Duodenal mucosa (tissue), 2 donors: ENCODE data around the gene R3HDM1.

Source experiments
- H3K27ac ChIP-seq: one replicate; pipeline ENCODE4 v1.7.0; 2013; ENCODE audit warnings: low read depth, low read length
- H3K27me3 ChIP-seq, 2 donors: one replicate each; pipeline ENCODE4 v1.7.0; 2013; ENCODE audit warnings: low read length in 2 of 2, control low read depth in 1 of 2; ENCODE audit not compliant: insufficient read depth in 2 of 2, control insufficient read depth in 1 of 2
- H3K36me3 ChIP-seq, 2 donors: one replicate each; pipeline ENCODE4 v1.7.0; 2013; ENCODE audit warnings: low read length in 2 of 2, control low read depth in 1 of 2; ENCODE audit not compliant: insufficient read depth in 2 of 2, control insufficient read depth in 1 of 2
- H3K4me1 ChIP-seq, 2 donors: one replicate each; pipeline ENCODE4 v1.7.0; 2013; ENCODE audit warnings: low read length in 2 of 2, control low read depth in 1 of 2; ENCODE audit not compliant: insufficient read depth in 2 of 2, control insufficient read depth in 1 of 2
- H3K4me3 ChIP-seq, 2 donors: one replicate each; pipeline ENCODE4 v1.7.0; 2013; ENCODE audit warnings: low read length in 2 of 2, low read depth in 1 of 2
- H3K9ac ChIP-seq, 2 donors: one replicate each; pipeline ENCODE4 v1.7.0; 2013; ENCODE audit warnings: low read length in 2 of 2, low read depth in 1 of 2
- H3K9me3 ChIP-seq, 2 donors: one replicate each; pipeline ENCODE4 v1.7.0; 2013; ENCODE audit warnings: low read length in 2 of 2, control low read depth in 1 of 2; ENCODE audit not compliant: control insufficient read depth in 1 of 2

The R3HDM1 gene

DNA sequence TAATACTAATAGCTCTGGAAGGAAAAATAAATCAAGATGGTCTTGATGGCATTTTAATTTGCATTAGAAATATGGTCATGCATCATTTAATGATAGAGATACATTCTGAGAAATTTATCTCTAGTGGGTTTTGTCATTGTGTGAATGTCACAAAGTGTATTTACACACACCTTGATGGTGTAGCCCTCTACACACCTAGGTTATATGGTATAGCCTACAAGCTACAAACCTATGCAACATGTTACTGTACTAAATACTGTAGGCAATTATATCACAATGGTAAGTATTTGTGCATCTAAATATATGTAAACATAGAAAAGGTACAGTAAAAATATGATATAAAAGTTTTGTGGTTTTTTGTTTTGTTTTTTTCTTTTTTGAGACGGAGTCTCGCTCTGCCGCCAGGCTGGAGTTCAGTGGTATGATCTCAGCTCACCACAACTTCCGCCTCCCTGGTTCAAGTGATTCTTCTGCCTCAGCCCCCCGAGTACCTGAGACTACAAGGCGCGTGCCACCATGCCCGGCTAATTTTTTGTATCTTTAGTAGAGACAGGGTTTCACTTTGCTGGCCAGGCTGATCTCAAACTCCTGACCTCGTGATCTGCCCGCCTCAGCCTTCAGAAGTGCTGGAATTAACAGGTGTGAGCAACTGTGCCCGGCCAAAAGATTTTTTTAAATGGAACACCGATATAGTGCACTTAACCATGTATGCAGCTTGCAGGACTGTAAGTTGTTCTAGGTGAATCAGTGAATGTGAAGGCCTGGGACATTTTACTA lies 126.7 kb downstream of the R3HDM1 start:
- H3K27me3 ChIP-seq: no peaks in the 10 kb centered on the region

DNA sequence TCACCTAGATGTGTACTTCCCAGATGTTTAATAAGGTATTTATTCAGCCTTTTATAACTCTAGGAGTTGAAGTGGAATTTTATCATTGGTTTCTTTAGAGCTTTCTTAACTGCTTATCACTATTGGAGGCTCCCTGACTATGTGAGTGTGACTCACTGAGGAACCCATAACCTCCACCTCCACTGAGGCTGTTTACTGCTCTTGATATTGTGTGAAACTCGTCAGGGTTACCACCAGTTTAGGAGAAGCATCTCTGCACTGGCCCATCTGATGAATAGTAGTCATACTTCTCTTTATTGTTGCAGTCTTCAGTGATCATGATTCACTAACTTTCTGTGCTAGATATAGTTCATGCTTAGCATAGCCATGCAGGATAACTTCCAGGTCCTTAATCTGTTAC lies 130.8 kb downstream of the R3HDM1 start:
- no peak overlapping the region for H3K9ac ChIP-seq
- no peak overlapping the region for H3K4me3 ChIP-seq
- H3K4me1 ChIP-seq: no peaks in the 10 kb centered on the region
- no peak overlapping the region for H3K27ac ChIP-seq
- no peaks in the 10 kb centered on the region for H3K27me3 ChIP-seq
- H3K9me3 ChIP-seq: no peaks in the 10 kb centered on the region
- H3K36me3 ChIP-seq: peaks cover 3 to 13% of the 10 kb centered on the region in 2 donors

More for the DNA sequence above, 126.7 kb downstream of the R3HDM1 start:
- H3K27ac ChIP-seq: no peak overlapping the region
- H3K9ac ChIP-seq: no peak overlapping the region
- H3K9me3 ChIP-seq: no peaks in the 10 kb centered on the region
- H3K36me3 ChIP-seq: peaks cover 3 to 17% of the 10 kb centered on the region in 2 donors
- H3K4me3 ChIP-seq: no peak overlapping the region
- H3K4me1 ChIP-seq: no peaks in the 10 kb centered on the region

DNA sequence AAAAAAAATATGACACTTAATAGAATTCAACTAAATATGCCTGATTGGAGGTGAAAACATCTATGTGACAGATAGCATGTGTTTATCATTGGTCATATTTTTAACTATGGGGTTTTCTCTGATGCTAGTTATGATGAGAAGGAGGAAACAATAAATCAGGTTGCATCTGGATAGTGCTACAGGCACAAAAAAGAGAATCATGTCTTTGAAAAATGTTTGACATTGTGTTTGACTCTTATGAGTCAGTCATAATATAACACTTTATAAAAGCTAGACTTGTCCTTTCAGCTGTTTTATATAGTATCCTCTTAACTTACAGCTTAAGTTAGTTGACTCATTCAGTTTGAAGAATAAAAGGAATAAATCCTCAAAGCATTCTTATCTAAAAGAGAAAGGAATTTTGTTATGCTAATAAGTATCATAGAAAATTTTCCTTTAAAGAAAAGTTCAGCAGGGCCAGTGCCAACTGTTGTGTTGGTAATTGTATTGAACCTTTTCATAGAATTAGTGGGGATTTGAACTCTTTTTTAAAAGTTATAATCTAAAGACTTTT lies 131.9 kb downstream of the R3HDM1 start:
- no peak overlapping the region for H3K27ac ChIP-seq
- H3K4me3 ChIP-seq: no peak overlapping the region
- no peak overlapping the region for H3K9ac ChIP-seq
- H3K4me1 ChIP-seq: no peaks in the 10 kb centered on the region
- no peaks in the 10 kb centered on the region for H3K9me3 ChIP-seq
- H3K27me3 ChIP-seq: no peaks in the 10 kb centered on the region
- H3K36me3 ChIP-seq: peaks cover 3 to 12% of the 10 kb centered on the region in 2 donors

DNA sequence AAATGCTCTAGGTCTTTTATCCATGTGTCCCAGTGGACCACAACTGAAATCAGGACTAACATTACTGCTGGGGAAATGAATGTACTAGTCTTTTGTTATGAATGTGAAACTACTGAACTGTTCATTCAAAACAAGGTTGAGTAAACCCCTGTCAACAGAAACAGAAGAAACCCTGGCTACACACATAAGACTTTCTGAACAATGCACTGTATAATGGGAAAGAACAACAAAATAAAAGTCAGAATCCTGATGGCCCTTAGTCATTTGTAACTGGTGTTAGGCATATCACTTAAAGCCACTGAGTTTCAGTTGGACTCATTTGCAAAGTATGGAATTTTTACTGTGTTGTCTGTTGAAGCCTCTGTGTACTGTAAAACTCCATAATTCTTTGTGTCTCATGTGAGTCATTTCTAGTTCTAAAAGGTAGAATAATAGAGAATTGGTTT lies 133.4 kb downstream of the R3HDM1 start:
- H3K9ac ChIP-seq: no peak overlapping the region
- no peaks in the 10 kb centered on the region for H3K4me1 ChIP-seq
- no peaks in the 10 kb centered on the region for H3K27me3 ChIP-seq
- H3K4me3 ChIP-seq: no peak overlapping the region
- H3K36me3 ChIP-seq: peaks cover 7% of the 10 kb centered on the region in 2 donors
- H3K9me3 ChIP-seq: no peaks in the 10 kb centered on the region
- no peak overlapping the region for H3K27ac ChIP-seq

DNA sequence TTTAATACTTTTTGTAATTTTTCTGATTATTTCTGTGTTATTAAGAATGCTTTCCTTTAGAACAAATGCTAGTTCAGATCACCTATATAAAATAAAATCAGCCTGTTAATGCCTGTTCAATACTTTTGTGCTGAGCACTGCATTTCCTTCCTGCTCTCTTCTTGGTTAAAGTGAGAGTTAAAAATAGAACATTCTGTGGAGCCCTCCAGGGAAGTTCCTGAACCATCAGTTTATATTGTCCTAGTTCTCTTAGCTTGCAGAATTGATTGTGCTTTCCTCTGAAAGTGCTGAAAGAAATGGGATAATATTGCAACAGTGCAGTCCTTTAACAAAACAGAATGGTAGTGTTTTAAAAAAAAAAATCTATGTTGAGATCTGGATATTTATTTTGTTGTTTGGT lies 135.8 kb downstream of the R3HDM1 start:
- no peak overlapping the region for H3K27ac ChIP-seq
- no peaks in the 10 kb centered on the region for H3K4me1 ChIP-seq
- peaks cover 0 to 7% of the 10 kb centered on the region in 2 donors for H3K36me3 ChIP-seq
- no peaks in the 10 kb centered on the region for H3K27me3 ChIP-seq
- no peaks in the 10 kb centered on the region for H3K9me3 ChIP-seq
- H3K4me3 ChIP-seq: no peak overlapping the region
- H3K9ac ChIP-seq: no peak overlapping the region

GRCh38 chr2:135674453-135674852 lies 143.2 kb downstream of the R3HDM1 start:
- no peaks in the 10 kb centered on the region for H3K27me3 ChIP-seq

DNA sequence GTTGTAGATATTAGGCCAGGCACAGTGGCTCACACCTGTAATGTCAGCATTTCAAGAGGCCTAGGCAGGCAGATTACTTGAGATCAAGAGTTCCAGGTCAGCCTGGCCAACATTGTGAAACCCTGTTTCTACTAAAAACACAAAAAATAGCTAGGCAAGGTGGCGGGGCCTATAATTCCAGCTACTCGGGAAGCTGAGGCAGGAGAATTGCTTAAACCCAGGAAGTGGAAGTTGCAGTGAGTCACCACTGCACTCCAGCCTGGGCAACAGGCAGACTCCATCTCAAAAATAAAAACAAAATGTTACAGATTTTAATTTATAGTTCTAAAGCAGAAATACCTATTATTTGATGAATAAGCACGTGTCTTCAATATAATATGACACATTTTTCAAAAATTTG lies 144.7 kb downstream of the R3HDM1 start:
- no peak overlapping the region for H3K9ac ChIP-seq
- peaks cover 13 to 28% of the 10 kb centered on the region in 2 donors for H3K36me3 ChIP-seq
- no peaks in the 10 kb centered on the region for H3K4me1 ChIP-seq
- no peaks in the 10 kb centered on the region for H3K27me3 ChIP-seq
- H3K9me3 ChIP-seq: no peaks in the 10 kb centered on the region
- H3K27ac ChIP-seq: no peak overlapping the region
- no peak overlapping the region for H3K4me3 ChIP-seq

More at GRCh38 chr2:135674453-135674852, 143.2 kb downstream of the R3HDM1 start:
- Histone ChIP-seq H3K4me1 (no peaks in the 10 kb centered on the region), H3K9me3 (no peaks in the 10 kb centered on the region), H3K36me3 (peaks cover 3 to 23% of the 10 kb centered on the region in 2 donors), H3K9ac (no peak overlapping the region), H3K27ac (no peak overlapping the region), H3K4me3 (no peak overlapping the region)

DNA sequence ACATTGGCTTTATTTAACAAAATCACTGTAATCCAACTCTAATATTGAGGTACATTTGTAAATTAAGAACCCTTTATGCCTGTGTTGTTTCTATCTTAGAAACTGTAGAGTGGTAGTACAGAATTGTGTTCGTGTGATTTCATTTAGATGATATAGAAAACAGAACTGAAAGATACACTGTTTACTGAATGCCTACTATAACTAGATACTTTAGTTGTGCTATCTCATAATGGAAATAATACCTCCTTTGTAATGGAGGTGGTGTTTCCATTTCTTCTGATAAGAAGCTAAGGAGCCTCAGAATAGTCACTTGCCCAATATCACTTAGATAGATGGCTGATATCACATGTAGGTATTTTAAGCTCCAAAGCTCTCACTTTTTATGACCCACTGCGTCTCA lies 147.8 kb downstream of the R3HDM1 start:
- H3K36me3 ChIP-seq: peaks cover 17 to 28% of the 10 kb centered on the region in 2 donors
- no peak overlapping the region for H3K4me3 ChIP-seq
- no peak overlapping the region for H3K27ac ChIP-seq
- H3K9ac ChIP-seq: no peak overlapping the region
- no peaks in the 10 kb centered on the region for H3K27me3 ChIP-seq
- no peaks in the 10 kb centered on the region for H3K9me3 ChIP-seq
- no peaks in the 10 kb centered on the region for H3K4me1 ChIP-seq

- H3K4me3 ChIP-seq: no peak overlapping the region
- no peaks in the 10 kb centered on the region for H3K27me3 ChIP-seq
- H3K9ac ChIP-seq: no peak overlapping the region
- no peaks in the 10 kb centered on the region for H3K9me3 ChIP-seq
- no peaks in the 10 kb centered on the region for H3K4me1 ChIP-seq
- H3K36me3 ChIP-seq: peaks cover 0 to 12% of the 10 kb centered on the region in 2 donors
- no peak overlapping the region for H3K27ac ChIP-seq
These were observed 154.1 kb downstream of the R3HDM1 start for GRCh38 chr2:135685361-135685760.

DNA sequence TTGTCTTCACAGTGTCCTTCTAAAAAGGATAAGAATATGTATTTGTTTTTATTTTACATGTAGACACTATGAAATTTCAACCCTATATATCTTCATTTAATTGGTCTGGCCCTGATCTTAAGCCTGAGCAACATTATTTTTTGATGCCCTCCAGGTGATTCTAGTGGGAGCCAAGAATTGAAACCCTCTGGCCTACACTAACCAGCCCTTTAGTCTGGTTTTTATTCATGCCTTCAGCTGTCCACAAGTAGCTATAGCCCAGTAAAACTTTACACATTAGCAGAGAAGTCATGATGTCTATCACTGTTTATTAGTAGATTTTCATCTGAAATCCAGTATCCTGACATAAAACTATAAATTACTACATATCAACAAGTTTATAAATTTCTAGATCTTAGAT lies 157.7 kb downstream of the R3HDM1 start:
- H3K4me3 ChIP-seq: no peak overlapping the region
- H3K27me3 ChIP-seq: no peaks in the 10 kb centered on the region
- H3K9ac ChIP-seq: no peak overlapping the region
- H3K27ac ChIP-seq: no peak overlapping the region
- H3K4me1 ChIP-seq: no peaks in the 10 kb centered on the region
- no peaks in the 10 kb centered on the region for H3K9me3 ChIP-seq
- peaks cover 0 to 4% of the 10 kb centered on the region in 2 donors for H3K36me3 ChIP-seq
